ENCODE results near the gene SPOUT1. TPM values are rescaled to one million over a fixed set of nuclear protein-coding genes. Genes with fewer than 3 reads are reported as not detected.

Gene SPOUT1
- total RNA-seq, 1 experiment from 2014 or later = 59.6 TPM

GRCh38 chr9:128807827-128808226, 21.8 kb downstream of the SPOUT1 start:
- Histone ChIP-seq H3K36me3 (ENCODE audit: low read depth) (peaks cover 9% of the 10 kb centered on the region; the same call in 1 of the 2 replicates), H3K27me3 (ENCODE audit: insufficient read depth, low read depth) (no peaks in the 10 kb centered on the region), H3K9me2 (ENCODE audit: insufficient read depth) (no peaks in the 10 kb centered on the region), H3K4me3 (no peak overlapping the region), H4K20me1 (ENCODE audit: insufficient read depth) (no peaks in the 10 kb centered on the region), H3K4me2 (no peak overlapping the region), H2AFZ (no peak overlapping the region), H3K4me1 (replicated peaks; ENCODE audit: insufficient read depth) (no peaks in the 10 kb centered on the region), H3K9me3 (ENCODE audit: insufficient read depth, low read depth) (no peaks in the 10 kb centered on the region), H3K79me2 (ENCODE audit: low read depth) (no peaks in the 10 kb centered on the region), H3K27ac (no peak overlapping the region), H3F3A (ENCODE audit: insufficient read depth, low read depth) (0 out of 2 replicates have a peak, but pooled peaks cover 6% of the 10 kb centered on the region)
- CTCF ChIA-PET = no interaction called here
- TF ChIP-seq, protein P1, sequence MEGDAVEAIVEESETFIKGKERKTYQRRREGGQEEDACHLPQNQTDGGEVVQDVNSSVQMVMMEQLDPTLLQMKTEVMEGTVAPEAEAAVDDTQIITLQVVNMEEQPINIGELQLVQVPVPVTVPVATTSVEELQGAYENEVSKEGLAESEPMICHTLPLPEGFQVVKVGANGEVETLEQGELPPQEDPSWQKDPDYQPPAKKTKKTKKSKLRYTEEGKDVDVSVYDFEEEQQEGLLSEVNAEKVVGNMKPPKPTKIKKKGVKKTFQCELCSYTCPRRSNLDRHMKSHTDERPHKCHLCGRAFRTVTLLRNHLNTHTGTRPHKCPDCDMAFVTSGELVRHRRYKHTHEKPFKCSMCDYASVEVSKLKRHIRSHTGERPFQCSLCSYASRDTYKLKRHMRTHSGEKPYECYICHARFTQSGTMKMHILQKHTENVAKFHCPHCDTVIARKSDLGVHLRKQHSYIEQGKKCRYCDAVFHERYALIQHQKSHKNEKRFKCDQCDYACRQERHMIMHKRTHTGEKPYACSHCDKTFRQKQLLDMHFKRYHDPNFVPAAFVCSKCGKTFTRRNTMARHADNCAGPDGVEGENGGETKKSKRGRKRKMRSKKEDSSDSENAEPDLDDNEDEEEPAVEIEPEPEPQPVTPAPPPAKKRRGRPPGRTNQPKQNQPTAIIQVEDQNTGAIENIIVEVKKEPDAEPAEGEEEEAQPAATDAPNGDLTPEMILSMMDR (conservative IDR thresholded peaks at IDR 0.05) = no peak
- no peak for TF ChIP-seq EZH2 (IDR thresholded peaks at IDR 0.05; ENCODE audit: low read depth)
- intact Hi-C loops (cut with micrococcal nuclease; ENCODE audit: unreplicated experiment) = no loop called here
- no peak for DNase-seq
- POLR2A ChIA-PET (ENCODE audit: unreplicated experiment) = interaction anchor here (0.5 to 0.6 kb wide), 2 partner anchors 25 to 50 kb away, joined by 3 read pairs; no protein-coding TSS in a partner anchor
- BruUV-seq (replicated peaks) = no TSS peak

GRCh38 chr9:128805661-128806060, 23.9 kb downstream of the SPOUT1 start:
- no peak for DNase-seq
- Histone ChIP-seq H4K20me1 (ENCODE audit: insufficient read depth) (no peaks in the 10 kb centered on the region), H3K4me1 (replicated peaks; ENCODE audit: insufficient read depth) (no peaks in the 10 kb centered on the region), H3F3A (ENCODE audit: insufficient read depth, low read depth) (0 out of 2 replicates have a peak, but pooled peaks cover under 1% of the 10 kb centered on the region), H3K27me3 (ENCODE audit: insufficient read depth, low read depth) (no peaks in the 10 kb centered on the region), H3K9me3 (ENCODE audit: insufficient read depth, low read depth) (no peaks in the 10 kb centered on the region), H2AFZ (no peak overlapping the region), H3K4me3 (no peak overlapping the region), H3K79me2 (ENCODE audit: low read depth) (no peaks in the 10 kb centered on the region), H3K27ac (no peak overlapping the region), H3K4me2 (no peak overlapping the region), H3K36me3 (ENCODE audit: low read depth) (peaks cover 18% of the 10 kb centered on the region; the same call in 1 of the 2 replicates), H3K9me2 (ENCODE audit: insufficient read depth) (no peaks in the 10 kb centered on the region)
- intact Hi-C loops (cut with micrococcal nuclease; ENCODE audit: unreplicated experiment) = no loop called here
- BruUV-seq (replicated peaks) = no TSS peak
- TF ChIP-seq, protein P1 (conservative IDR thresholded peaks at IDR 0.05) = no peak
- no peak for TF ChIP-seq EZH2 (IDR thresholded peaks at IDR 0.05; ENCODE audit: low read depth)
- ChIA-PET POLR2A (ENCODE audit: unreplicated experiment) (no interaction called here), CTCF (no interaction called here)

DNA sequence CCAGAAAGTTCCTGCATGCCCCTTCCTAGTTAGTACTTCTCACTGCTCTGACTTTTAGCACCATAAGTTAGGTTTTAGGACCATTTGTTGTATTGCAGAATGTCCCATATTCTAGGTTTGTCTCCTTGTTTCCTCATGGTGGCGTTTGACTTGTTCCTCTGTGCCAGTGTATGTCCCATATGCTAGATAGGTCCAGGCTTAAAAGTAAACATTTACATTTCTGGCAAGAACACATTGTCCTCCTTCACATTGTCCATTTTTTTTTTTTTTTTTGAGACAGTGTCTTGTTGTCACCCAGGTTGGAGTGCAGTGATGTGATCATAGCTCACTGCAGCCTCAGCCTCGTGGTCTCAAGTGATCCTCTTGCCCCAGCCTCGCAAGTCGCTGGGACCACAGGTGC, 27.1 kb downstream of the SPOUT1 start:
- no peak for DNase-seq
- no peak for TF ChIP-seq EZH2 (IDR thresholded peaks at IDR 0.05; ENCODE audit: low read depth)
- TF ChIP-seq, protein P1 (conservative IDR thresholded peaks at IDR 0.05) = no peak
- Histone ChIP-seq H3K27ac (no peak overlapping the region), H2AFZ (no peak overlapping the region), H3K4me2 (no peak overlapping the region), H3K9me3 (ENCODE audit: insufficient read depth, low read depth) (no peaks in the 10 kb centered on the region), H3K4me3 (no peak overlapping the region), H3K9me2 (ENCODE audit: insufficient read depth) (no peaks in the 10 kb centered on the region), H3K4me1 (replicated peaks; ENCODE audit: insufficient read depth) (no peaks in the 10 kb centered on the region), H4K20me1 (ENCODE audit: insufficient read depth) (no peaks in the 10 kb centered on the region), H3F3A (ENCODE audit: insufficient read depth, low read depth) (no peaks in the 10 kb centered on the region), H3K36me3 (ENCODE audit: low read depth) (peaks cover 27% of the 10 kb centered on the region), H3K79me2 (ENCODE audit: low read depth) (no peaks in the 10 kb centered on the region), H3K27me3 (ENCODE audit: insufficient read depth, low read depth) (no peaks in the 10 kb centered on the region)
- intact Hi-C loops (cut with micrococcal nuclease; ENCODE audit: unreplicated experiment) = no loop called here
- CTCF ChIA-PET = interaction anchor here (0.6 kb wide), 1 partner anchor 191 kb away, joined by 12 read pairs; no protein-coding TSS in a partner anchor
- POLR2A ChIA-PET (ENCODE audit: unreplicated experiment) = no interaction called here
- BruUV-seq (replicated peaks) = no TSS peak
